Measurements from ENCODE around the gene CCDC78. TPM values are rescaled to one million over a fixed set of nuclear protein-coding genes. Genes with fewer than 3 reads are reported as not detected.
"Not testable (repeated sequence)": the region's sequence is repeated elsewhere in the genome, so short reads cannot be mapped to it uniquely, and the experiment has no call there.

Gene CCDC78
- total RNA-seq, 1 experiment from 2014 or later, result 10.0 TPM

- Mint-ChIP-seq H3K9me3 (ENCODE audit: low read depth, unreplicated experiment) (no peaks in the 10 kb centered on the region), H3K27me3 (ENCODE audit: unreplicated experiment) (peaks cover 64% of the 10 kb centered on the region), H3K27ac (ENCODE audit: unreplicated experiment) (no peak overlapping the region), H3K36me3 (ENCODE audit: insufficient read depth, unreplicated experiment) (peaks cover 46% of the 10 kb centered on the region), H3K4me1 (ENCODE audit: low read depth, unreplicated experiment) (peaks cover 9% of the 10 kb centered on the region), H3K4me3 (ENCODE audit: low read depth, unreplicated experiment) (peak overlapping the region; percentile 27)
- DNase-seq, result no peak
- TF ChIP-seq CTCF (IDR thresholded peaks at IDR 0.05; ENCODE audit: unreplicated experiment), result no peak
- intact Hi-C loops (cut with micrococcal nuclease; ENCODE audit: unreplicated experiment), result no loop called here
- BruUV-seq (replicated peaks), result no TSS peak
- CTCF ChIA-PET, result interaction anchor here (0.6 kb wide), 1 partner anchor 13 kb away, joined by 3 read pairs; no protein-coding TSS in a partner anchor
Observed at GRCh38 chr16:692356-693108, 33.7 kb downstream of the CCDC78 start.

GRCh38 chr16:691242-691641 lies 35.0 kb downstream of the CCDC78 start:
- intact Hi-C loops (cut with micrococcal nuclease; ENCODE audit: unreplicated experiment); H3K9me3 Mint-ChIP-seq (ENCODE audit: low read depth, unreplicated experiment); DNase-seq; BruUV-seq (replicated peaks); H3K4me1 Mint-ChIP-seq (ENCODE audit: low read depth, unreplicated experiment); CTCF ChIA-PET; H3K27ac Mint-ChIP-seq (ENCODE audit: unreplicated experiment): not testable (repeated sequence)
- peaks cover 58% of the 10 kb centered on the region for H3K36me3 Mint-ChIP-seq (ENCODE audit: insufficient read depth, unreplicated experiment)
- H3K27me3 Mint-ChIP-seq (ENCODE audit: unreplicated experiment), result peaks cover 51% of the 10 kb centered on the region
- H3K4me3 Mint-ChIP-seq (ENCODE audit: low read depth, unreplicated experiment), result peak overlapping the region; percentile 98

GRCh38 chr16:689175-689897 lies 36.9 kb downstream of the CCDC78 start:
- no TSS peak for BruUV-seq (replicated peaks)
- peak overlapping the region; percentile 88 for H3K27ac Mint-ChIP-seq (ENCODE audit: unreplicated experiment)
- no peak for TF ChIP-seq CTCF (IDR thresholded peaks at IDR 0.05; ENCODE audit: unreplicated experiment)
- H3K9me3 Mint-ChIP-seq (ENCODE audit: low read depth, unreplicated experiment), result no peaks in the 10 kb centered on the region
- peaks cover 77% of the 10 kb centered on the region for H3K36me3 Mint-ChIP-seq (ENCODE audit: insufficient read depth, unreplicated experiment)
- no peak for DNase-seq
- H3K27me3 Mint-ChIP-seq (ENCODE audit: unreplicated experiment), result peaks cover 32% of the 10 kb centered on the region
- CTCF ChIA-PET, result interaction anchor here (0.5 to 1.4 kb wide), 2 partner anchors 8 to 455 kb away, joined by 3 read pairs; no protein-coding TSS in a partner anchor
- peak overlapping the region; percentile 98 for H3K4me3 Mint-ChIP-seq (ENCODE audit: low read depth, unreplicated experiment)
- intact Hi-C loops (cut with micrococcal nuclease; ENCODE audit: unreplicated experiment), result no loop called here
- no peaks in the 10 kb centered on the region for H3K4me1 Mint-ChIP-seq (ENCODE audit: low read depth, unreplicated experiment)

- Mint-ChIP-seq H3K27ac (ENCODE audit: unreplicated experiment) (no peak overlapping the region), H3K27me3 (ENCODE audit: unreplicated experiment) (peaks cover 13% of the 10 kb centered on the region), H3K4me3 (ENCODE audit: low read depth, unreplicated experiment) (no peak overlapping the region), H3K36me3 (ENCODE audit: insufficient read depth, unreplicated experiment) (peaks cover 84% of the 10 kb centered on the region), H3K4me1 (ENCODE audit: low read depth, unreplicated experiment) (peaks cover 4% of the 10 kb centered on the region), H3K9me3 (ENCODE audit: low read depth, unreplicated experiment) (no peaks in the 10 kb centered on the region)
- no peak for TF ChIP-seq CTCF (IDR thresholded peaks at IDR 0.05; ENCODE audit: unreplicated experiment)
- no TSS peak for BruUV-seq (replicated peaks)
- no peak for DNase-seq
- intact Hi-C loops (cut with micrococcal nuclease; ENCODE audit: unreplicated experiment), result no loop called here
- CTCF ChIA-PET, result no interaction called here
Observed at GRCh38 chr16:687499-687898, 38.7 kb downstream of the CCDC78 start.

All from Calu3 (cell line).